ENCODE data around the gene SLCO4C1.

DNA sequence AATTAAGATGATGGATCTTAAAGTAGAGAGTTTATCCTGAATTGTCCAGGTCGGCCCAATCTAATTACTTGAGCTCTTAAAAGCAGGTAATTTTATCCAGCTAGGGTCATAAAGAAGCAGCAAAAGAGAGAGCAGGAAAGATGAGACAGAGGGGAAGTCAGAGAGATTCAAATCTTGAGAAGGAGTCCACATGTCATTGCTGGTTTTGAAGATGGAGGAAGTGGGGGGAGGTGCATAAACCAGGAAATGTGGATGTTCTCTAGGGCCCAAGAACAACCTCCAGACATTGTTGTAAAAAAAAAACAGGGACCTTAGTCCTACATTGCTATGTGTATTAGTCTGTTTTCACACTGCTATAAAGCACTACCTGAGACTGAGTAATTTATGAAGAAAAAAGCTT, 66.4 kb downstream of the SLCO4C1 start:
- TF ChIP-seq, protein P1, sequence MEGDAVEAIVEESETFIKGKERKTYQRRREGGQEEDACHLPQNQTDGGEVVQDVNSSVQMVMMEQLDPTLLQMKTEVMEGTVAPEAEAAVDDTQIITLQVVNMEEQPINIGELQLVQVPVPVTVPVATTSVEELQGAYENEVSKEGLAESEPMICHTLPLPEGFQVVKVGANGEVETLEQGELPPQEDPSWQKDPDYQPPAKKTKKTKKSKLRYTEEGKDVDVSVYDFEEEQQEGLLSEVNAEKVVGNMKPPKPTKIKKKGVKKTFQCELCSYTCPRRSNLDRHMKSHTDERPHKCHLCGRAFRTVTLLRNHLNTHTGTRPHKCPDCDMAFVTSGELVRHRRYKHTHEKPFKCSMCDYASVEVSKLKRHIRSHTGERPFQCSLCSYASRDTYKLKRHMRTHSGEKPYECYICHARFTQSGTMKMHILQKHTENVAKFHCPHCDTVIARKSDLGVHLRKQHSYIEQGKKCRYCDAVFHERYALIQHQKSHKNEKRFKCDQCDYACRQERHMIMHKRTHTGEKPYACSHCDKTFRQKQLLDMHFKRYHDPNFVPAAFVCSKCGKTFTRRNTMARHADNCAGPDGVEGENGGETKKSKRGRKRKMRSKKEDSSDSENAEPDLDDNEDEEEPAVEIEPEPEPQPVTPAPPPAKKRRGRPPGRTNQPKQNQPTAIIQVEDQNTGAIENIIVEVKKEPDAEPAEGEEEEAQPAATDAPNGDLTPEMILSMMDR (IDR thresholded peaks at IDR 0.05): no peak
- no peak for TF ChIP-seq POLR2A (IDR thresholded peaks at IDR 0.05)

All from heart left ventricle (tissue), 13 donors.